Lower lobe of right lung (tissue), 2 donors: ENCODE results near the gene MYOG. TPM values are rescaled to one million over a fixed set of nuclear protein-coding genes. Genes with fewer than 3 reads are reported as not detected.

Source experiments
- ATAC-seq, 2 donors: fragments of 200-7000 bp; cut with Tn5 transposase; one replicate each; pipeline ENCODE4 v1.9.1; 2020 to 2022; ENCODE audit warnings: mild to moderate bottlenecking in 2 of 2, moderate library complexity in 2 of 2
- DNase-seq: peaks from one replicate; pipeline ENCODE4 v3.0.0-alpha.2; 2020
- H3K27ac ChIP-seq: fragments of 200-600 bp; one replicate; pipeline ENCODE4 v1.8.0; 2022
- H3K27me3 ChIP-seq: fragments of 200-600 bp; one replicate; pipeline ENCODE4 v1.8.0; 2022; ENCODE audit warnings: low read depth
- H3K36me3 ChIP-seq: fragments of 200-600 bp; one replicate; pipeline ENCODE4 v1.8.0; 2022; ENCODE audit warnings: mild to moderate bottlenecking
- H3K4me1 ChIP-seq: fragments of 200-600 bp; one replicate; pipeline ENCODE4 v1.8.0; 2022
- H3K4me3 ChIP-seq: fragments of 200-600 bp; one replicate; pipeline ENCODE4 v1.8.0; 2022; ENCODE audit warnings: mild to moderate bottlenecking
- H3K9me3 ChIP-seq: fragments of 200-600 bp; one replicate; pipeline ENCODE4 v1.8.0; 2022
- intact Hi-C: fragments of 100-400 bp; cut with DNase I; formaldehyde crosslinking; loops from one replicate; pipeline ENCODE4 v1.11.0; 2022
- total RNA-seq: library from RNA; stranded (reverse); fragmentation: NEBNext Ultra II Directional; extraction: Animal tissue kit (Norgen Biotek cat#: 25700); gene quantifications from one replicate; pipeline ENCODE4 v1.2.1, GENCODE V29; 2021
- TF ChIP-seq, protein P1 (sequence below): fragments of 200-600 bp; IDR thresholded peaks from one replicate; pipeline ENCODE4 v1.8.0; 2022; ENCODE audit warnings: antibody characterized with exemption, mild to moderate bottlenecking
- donor health status: DM: no; HTN: yes; CAD: no; lungs with severe emphysema.

The MYOG gene
- total RNA-seq, 1 donor from 2014 or later, result not detected

DNA sequence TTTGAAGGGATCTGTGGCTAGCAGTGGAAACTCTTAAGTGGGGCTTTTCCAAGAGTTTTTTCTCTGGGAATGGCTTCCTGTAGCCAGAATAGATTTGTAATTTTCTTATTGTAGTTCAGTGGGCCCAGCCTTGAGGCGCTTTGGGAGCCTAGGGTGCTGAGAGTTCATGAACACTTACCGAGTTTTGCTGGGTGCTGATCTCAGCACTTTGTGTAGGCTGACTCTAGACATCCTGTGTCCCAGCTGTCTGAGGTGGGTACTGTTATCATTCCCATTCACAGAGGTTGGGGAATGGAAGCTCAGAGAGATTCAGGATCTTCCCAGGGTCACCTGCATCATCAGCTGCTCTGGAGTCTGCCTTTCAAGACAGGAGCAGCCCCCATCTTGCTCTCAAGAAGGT lies 52.5 kb downstream of the MYOG start:
- TF ChIP-seq, protein P1, sequence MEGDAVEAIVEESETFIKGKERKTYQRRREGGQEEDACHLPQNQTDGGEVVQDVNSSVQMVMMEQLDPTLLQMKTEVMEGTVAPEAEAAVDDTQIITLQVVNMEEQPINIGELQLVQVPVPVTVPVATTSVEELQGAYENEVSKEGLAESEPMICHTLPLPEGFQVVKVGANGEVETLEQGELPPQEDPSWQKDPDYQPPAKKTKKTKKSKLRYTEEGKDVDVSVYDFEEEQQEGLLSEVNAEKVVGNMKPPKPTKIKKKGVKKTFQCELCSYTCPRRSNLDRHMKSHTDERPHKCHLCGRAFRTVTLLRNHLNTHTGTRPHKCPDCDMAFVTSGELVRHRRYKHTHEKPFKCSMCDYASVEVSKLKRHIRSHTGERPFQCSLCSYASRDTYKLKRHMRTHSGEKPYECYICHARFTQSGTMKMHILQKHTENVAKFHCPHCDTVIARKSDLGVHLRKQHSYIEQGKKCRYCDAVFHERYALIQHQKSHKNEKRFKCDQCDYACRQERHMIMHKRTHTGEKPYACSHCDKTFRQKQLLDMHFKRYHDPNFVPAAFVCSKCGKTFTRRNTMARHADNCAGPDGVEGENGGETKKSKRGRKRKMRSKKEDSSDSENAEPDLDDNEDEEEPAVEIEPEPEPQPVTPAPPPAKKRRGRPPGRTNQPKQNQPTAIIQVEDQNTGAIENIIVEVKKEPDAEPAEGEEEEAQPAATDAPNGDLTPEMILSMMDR, result no peak

More for the DNA sequence above, 52.5 kb downstream of the MYOG start:
- H3K27ac ChIP-seq, result no peak overlapping the region
- intact Hi-C loops, result loop anchor here (10.0 kb wide), 1 partner anchor 172 kb away; no protein-coding TSS in a partner anchor
- H3K4me1 ChIP-seq, result no peaks in the 10 kb centered on the region
- H3K9me3 ChIP-seq, result no peaks in the 10 kb centered on the region
- H3K4me3 ChIP-seq, result no peak overlapping the region
- no peaks in the 10 kb centered on the region for H3K36me3 ChIP-seq
- peaks cover 5% of the 10 kb centered on the region for H3K27me3 ChIP-seq
- no peak for DNase-seq
- no peak for ATAC-seq

Other genes with a start within 250 kb of the MYOG start
- 8.3 TPM for gene RABIF, start 196.9 kb downstream of the MYOG start, total RNA-seq
- 25.3 TPM for gene KLHL12, start 158.8 kb downstream of the MYOG start, total RNA-seq
- 110 TPM for gene ADIPOR1, start 127.7 kb downstream of the MYOG start, total RNA-seq
- 67.9 TPM for gene CYB5R1, start 118.8 kb downstream of the MYOG start, total RNA-seq
- 52.0 TPM for gene TMEM183A, start 78.6 kb downstream of the MYOG start, total RNA-seq
- gene PPFIA4, start 59.5 kb downstream of the MYOG start, total RNA-seq, result 1.3 TPM
- 4.1 TPM for gene ADORA1, start 41.7 kb upstream of the MYOG start, total RNA-seq
- not detected for gene MYBPH, start 89.8 kb upstream of the MYOG start, total RNA-seq
- gene CHI3L1, start 100.7 kb upstream of the MYOG start, total RNA-seq, result 22.2 TPM
- gene CHIT1, start 143.7 kb upstream of the MYOG start, total RNA-seq, result 225 TPM
- gene BTG2, start 219.5 kb upstream of the MYOG start, total RNA-seq, result 96.7 TPM